DOHH2 (cell line): Measurements from ENCODE around the gene SIPA1L3.

Experiments
- H3F3A ChIP-seq: fragments of 200-600 bp; sonication (generic), shearing (Covaris generic); 2 replicates; pipeline ENCODE4 v1.6.0; 2016; ENCODE audit warnings: antibody characterized with exemption, mild to moderate bottlenecking; ENCODE audit not compliant: control insufficient read depth, insufficient read depth
- H3K27ac ChIP-seq: fragments of 200-600 bp; sonication (generic); 2 replicates; pipeline ENCODE4 v1.5.1; 2014; ENCODE audit warnings: low read depth, mild to moderate bottlenecking, low read length, moderate library complexity
- H3K27me3 ChIP-seq: fragments of 200-600 bp; sonication (generic); 2 replicates; pipeline ENCODE4 v1.6.1; 2014; ENCODE audit warnings: mild to moderate bottlenecking, low read length, mixed read lengths; ENCODE audit not compliant: control insufficient read depth
- H3K36me3 ChIP-seq: fragments of 200-600 bp; sonication (generic); 2 replicates; pipeline ENCODE4 v1.6.1; 2014; ENCODE audit warnings: mild to moderate bottlenecking, low read length, moderate library complexity, mixed read lengths; ENCODE audit not compliant: control insufficient read depth
- H3K4me1 ChIP-seq: fragments of 200-600 bp; sonication (generic); 2 replicates; pipeline ENCODE4 v1.6.1; 2014; ENCODE audit warnings: mild to moderate bottlenecking, low read length, mixed read lengths; ENCODE audit not compliant: control insufficient read depth
- H3K4me2 ChIP-seq: fragments of 200-600 bp; sonication (generic); 2 replicates; pipeline ENCODE4 v1.6.0; 2014; ENCODE audit warnings: mild to moderate bottlenecking, low read length, moderate library complexity
- H3K4me3 ChIP-seq: fragments of 200-600 bp; sonication (generic); 2 replicates; pipeline ENCODE4 v1.5.1; 2014; ENCODE audit warnings: mild to moderate bottlenecking, low read length, mixed read lengths
- H3K79me2 ChIP-seq: fragments of 200-600 bp; sonication (generic); 2 replicates; pipeline ENCODE4 v1.6.1; 2014; ENCODE audit warnings: mild to moderate bottlenecking, low read length, mixed read lengths; ENCODE audit not compliant: control insufficient read depth
- H3K9me2 ChIP-seq: fragments of 200-600 bp; sonication (generic); replicated peaks from 2 replicates; pipeline ENCODE4 v1.6.1; 2014; ENCODE audit warnings: mild to moderate bottlenecking, low read length, mixed read lengths; ENCODE audit not compliant: control insufficient read depth
- H3K9me3 ChIP-seq: fragments of 200-600 bp; sonication (generic); 2 replicates; pipeline ENCODE4 v1.6.1; 2014; ENCODE audit warnings: antibody characterized with exemption, low read length, mixed read lengths; ENCODE audit not compliant: control insufficient read depth, insufficient read depth
- H4K20me1 ChIP-seq: fragments of 200-600 bp; sonication (generic); 2 replicates; pipeline ENCODE4 v1.6.0; 2014; ENCODE audit warnings: low read depth, mild to moderate bottlenecking, antibody characterized with exemption, low read length, moderate library complexity; ENCODE audit not compliant: control insufficient read depth, insufficient read depth
- EZH2phosphoT487 ChIP-seq: fragments of 200-600 bp; sonication (generic); IDR thresholded peaks from 2 replicates; pipeline ENCODE4 v1.6.1; 2017; ENCODE audit warnings: borderline replicate concordance, mild to moderate bottlenecking, antibody characterized with exemption, low read length, moderate library complexity, mixed read lengths
- TF ChIP-seq, protein P1 (sequence below): fragments of 200-600 bp; sonication (generic); IDR thresholded peaks from one replicate; pipeline ENCODE4 v1.5.1; 2014; ENCODE audit warnings: antibody characterized with exemption, mild to moderate bottlenecking, low read depth, low read length; ENCODE audit not compliant: poor library complexity, severe bottlenecking

Gene SIPA1L3

DNA sequence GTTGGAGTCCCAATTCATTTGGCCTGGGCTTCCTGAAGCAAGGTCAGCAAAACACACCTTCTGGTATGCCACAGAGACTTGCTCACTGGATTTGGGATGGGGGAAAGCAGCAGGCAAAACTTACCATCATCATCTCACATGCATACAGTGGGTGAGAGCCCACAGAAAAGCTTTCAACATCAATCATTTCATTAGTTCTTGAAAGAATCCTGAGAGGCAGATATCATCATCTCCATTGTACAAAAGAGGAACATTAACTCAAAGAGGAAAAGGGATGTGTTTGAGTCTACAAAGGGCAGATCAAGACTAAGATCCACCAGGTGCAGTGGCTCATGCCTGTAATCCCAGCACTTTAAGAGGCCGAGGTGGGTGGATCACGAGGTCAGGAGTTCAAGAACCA, 7.0 kb upstream of the SIPA1L3 start:
- Histone ChIP-seq H4K20me1 (no peaks in the 10 kb centered on the region), H3K4me1 (peaks cover 25% of the 10 kb centered on the region), H3K79me2 (no peaks in the 10 kb centered on the region), H3K4me2 (no peak overlapping the region), H3F3A (peaks cover 6% of the 10 kb centered on the region; the same call in 1 of the 2 replicates), H3K9me2 (no peaks in the 10 kb centered on the region), H3K36me3 (no peaks in the 10 kb centered on the region), H3K27ac (no peak overlapping the region), H3K4me3 (no peak overlapping the region), H3K27me3 (no peaks in the 10 kb centered on the region), H3K9me3 (no peaks in the 10 kb centered on the region)
- no peak for TF ChIP-seq EZH2phosphoT487
- TF ChIP-seq, protein P1, sequence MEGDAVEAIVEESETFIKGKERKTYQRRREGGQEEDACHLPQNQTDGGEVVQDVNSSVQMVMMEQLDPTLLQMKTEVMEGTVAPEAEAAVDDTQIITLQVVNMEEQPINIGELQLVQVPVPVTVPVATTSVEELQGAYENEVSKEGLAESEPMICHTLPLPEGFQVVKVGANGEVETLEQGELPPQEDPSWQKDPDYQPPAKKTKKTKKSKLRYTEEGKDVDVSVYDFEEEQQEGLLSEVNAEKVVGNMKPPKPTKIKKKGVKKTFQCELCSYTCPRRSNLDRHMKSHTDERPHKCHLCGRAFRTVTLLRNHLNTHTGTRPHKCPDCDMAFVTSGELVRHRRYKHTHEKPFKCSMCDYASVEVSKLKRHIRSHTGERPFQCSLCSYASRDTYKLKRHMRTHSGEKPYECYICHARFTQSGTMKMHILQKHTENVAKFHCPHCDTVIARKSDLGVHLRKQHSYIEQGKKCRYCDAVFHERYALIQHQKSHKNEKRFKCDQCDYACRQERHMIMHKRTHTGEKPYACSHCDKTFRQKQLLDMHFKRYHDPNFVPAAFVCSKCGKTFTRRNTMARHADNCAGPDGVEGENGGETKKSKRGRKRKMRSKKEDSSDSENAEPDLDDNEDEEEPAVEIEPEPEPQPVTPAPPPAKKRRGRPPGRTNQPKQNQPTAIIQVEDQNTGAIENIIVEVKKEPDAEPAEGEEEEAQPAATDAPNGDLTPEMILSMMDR, result no peak

DNA sequence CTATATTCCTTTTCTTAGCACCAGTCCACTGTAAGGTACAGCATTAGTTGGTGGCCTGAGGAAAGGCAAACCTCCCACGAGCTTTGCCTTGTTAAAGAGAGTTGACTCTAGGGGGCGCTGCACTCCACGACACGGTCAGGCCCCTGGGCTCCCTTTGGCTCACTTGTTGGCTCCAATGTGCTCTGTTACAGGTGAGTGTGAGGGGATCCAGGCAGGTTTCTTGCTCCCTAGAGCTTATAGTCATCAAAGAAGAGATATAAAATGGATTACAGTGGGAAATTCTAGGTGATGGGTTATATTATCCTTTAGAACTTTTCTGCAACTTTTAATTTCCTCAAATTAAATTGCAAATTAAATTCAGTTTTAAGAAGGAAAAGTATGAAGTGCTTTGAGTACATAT, 4.3 kb upstream of the SIPA1L3 start:
- no peaks in the 10 kb centered on the region for H4K20me1 ChIP-seq
- peaks cover 10% of the 10 kb centered on the region for H3K79me2 ChIP-seq
- H3K27ac ChIP-seq, result 0 out of 2 replicates have a peak overlapping the region, but pooled peaks have one; percentile 30
- TF ChIP-seq, protein P1, result peak; percentile 82
- TF ChIP-seq EZH2phosphoT487, result no peak
- no peak overlapping the region for H3K4me3 ChIP-seq
- H3K4me2 ChIP-seq, result no peak overlapping the region
- no peaks in the 10 kb centered on the region for H3K36me3 ChIP-seq
- H3K9me3 ChIP-seq, result no peaks in the 10 kb centered on the region
- no peaks in the 10 kb centered on the region for H3K9me2 ChIP-seq
- peaks cover 11% of the 10 kb centered on the region; the same call in 1 of the 2 replicates for H3F3A ChIP-seq
- peaks cover 36% of the 10 kb centered on the region for H3K4me1 ChIP-seq
- no peaks in the 10 kb centered on the region for H3K27me3 ChIP-seq

DNA sequence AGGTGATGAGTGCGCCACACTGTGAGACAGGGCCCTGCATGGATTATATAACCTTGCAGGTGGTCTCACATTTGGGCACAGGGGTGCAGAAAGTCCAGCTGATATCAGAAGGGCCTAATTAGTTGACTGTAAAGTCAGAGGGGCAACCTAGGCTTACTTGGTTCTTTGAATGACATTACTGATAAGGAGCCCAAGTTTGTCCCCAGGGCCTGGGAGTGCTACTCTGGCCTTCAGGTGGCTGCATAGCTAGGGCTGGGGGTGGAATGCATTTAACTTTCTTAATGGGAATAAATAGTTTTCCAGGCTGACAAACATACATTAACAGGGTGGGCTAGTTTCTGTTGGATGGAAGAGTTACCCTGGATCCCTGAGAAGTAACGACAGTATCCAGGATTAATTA, 3.9 kb upstream of the SIPA1L3 start:
- Histone ChIP-seq H3K27ac (0 out of 2 replicates have a peak overlapping the region, but pooled peaks have one; percentile 30), H3K4me3 (no peak overlapping the region), H3F3A (peaks cover 11% of the 10 kb centered on the region; the same call in 1 of the 2 replicates), H3K79me2 (peaks cover 14% of the 10 kb centered on the region), H3K27me3 (no peaks in the 10 kb centered on the region), H4K20me1 (no peaks in the 10 kb centered on the region), H3K36me3 (no peaks in the 10 kb centered on the region), H3K4me1 (peaks cover 39% of the 10 kb centered on the region), H3K4me2 (no peak overlapping the region), H3K9me2 (no peaks in the 10 kb centered on the region), H3K9me3 (no peaks in the 10 kb centered on the region)
- TF ChIP-seq, protein P1, result no peak
- no peak for TF ChIP-seq EZH2phosphoT487
